CD4-positive, alpha-beta T cell (primary cell): ENCODE results near the gene PKLR. TPM values are rescaled to one million over a fixed set of nuclear protein-coding genes. Genes with fewer than 3 reads are reported as not detected.

Experiments
- ATAC-seq: fragments of 200-7000 bp; cut with Tn5 transposase; one replicate; pipeline ENCODE4 v1.10.0; 2022; ENCODE audit warnings: mild to moderate bottlenecking; ENCODE audit not compliant: poor library complexity
- CTCF ChIA-PET: fragments of 350-600 bp; sonication (Branson Sonifier 250); formaldehyde crosslinking; loops from one replicate; lab custom pipeline; 2021; ENCODE audit warnings: antibody characterized with exemption, inconsistent platforms; lab: Charles Lee
- POLR2A ChIA-PET: fragments of 350-600 bp; sonication (Branson Sonifier 250); formaldehyde crosslinking; loops from one replicate; lab custom pipeline; 2021; ENCODE audit warnings: antibody characterized with exemption, inconsistent platforms; lab: Charles Lee
- DNase-seq, 14 experiments: peaks; one replicate each; pipeline ENCODE4 v3.0.0-alpha.2; 2013 to 2020; ENCODE audit warnings: mixed read lengths in 2 of 14
- H3K27ac ChIP-seq, 2 donors: one replicate each; pipeline versions ENCODE4 v1.5.1 to v1.7.0; 2013; ENCODE audit warnings: low read length in 2 of 2, low read depth in 1 of 2, mild to moderate bottlenecking in 1 of 2
- H3K27me3 ChIP-seq, 2 experiments: 1 replicate in 1 of 2; 2 replicates in 1 of 2; pipeline versions ENCODE4 v1.6.1 to v1.7.0; 2013; ENCODE audit warnings: low read length in 2 of 2, control low read depth in 1 of 2, mild to moderate bottlenecking in 1 of 2, moderate library complexity in 1 of 2; ENCODE audit not compliant: insufficient read depth in 2 of 2, control insufficient read depth in 1 of 2
- H3K36me3 ChIP-seq: one replicate; pipeline ENCODE4 v1.6.1; 2013; ENCODE audit warnings: low read length, control low read depth; ENCODE audit not compliant: insufficient read depth
- H3K4me1 ChIP-seq: one replicate; pipeline ENCODE4 v1.6.1; 2013; ENCODE audit warnings: low read length, control low read depth; ENCODE audit not compliant: insufficient read depth
- H3K4me3 ChIP-seq: one replicate; pipeline ENCODE4 v1.5.1; 2013; ENCODE audit warnings: mild to moderate bottlenecking, low read length, moderate library complexity
- H3K9me3 ChIP-seq, 2 experiments: 1 replicate in 1 of 2; 2 replicates in 1 of 2; pipeline versions ENCODE4 v1.6.1 to v1.7.0; 2013; ENCODE audit warnings: low read length in 2 of 2, mild to moderate bottlenecking in 2 of 2, control low read depth in 1 of 2, moderate library complexity in 1 of 2; ENCODE audit not compliant: control insufficient read depth in 1 of 2, insufficient read depth in 1 of 2
- H3K27ac Mint-ChIP-seq: one replicate; pipeline ENCODE4 v1.8.0; 2020; ENCODE audit warnings: mixed read lengths
- H3K27me3 Mint-ChIP-seq: one replicate; pipeline ENCODE4 v1.8.0; 2021; ENCODE audit warnings: mixed read lengths
- H3K36me3 Mint-ChIP-seq: one replicate; pipeline ENCODE4 v1.8.0; 2021; ENCODE audit warnings: low read depth, mixed read lengths
- H3K4me1 Mint-ChIP-seq: one replicate; pipeline ENCODE4 v1.8.0; 2021; ENCODE audit warnings: low read depth, mixed read lengths
- H3K4me3 Mint-ChIP-seq: one replicate; pipeline ENCODE4 v1.8.0; 2020; ENCODE audit warnings: mild to moderate bottlenecking, mixed read lengths
- H3K9me3 Mint-ChIP-seq: one replicate; pipeline ENCODE4 v1.8.0; 2020; ENCODE audit warnings: mixed read lengths
- CTCF ChIP-seq: fragments of 200-600 bp; IDR thresholded peaks from one replicate; pipeline ENCODE4 v1.8.0; 2022; ENCODE audit warnings: antibody characterized with exemption, mild to moderate bottlenecking
- intact Hi-C, 2 experiments: fragments of 100-400 bp; cut with DNase I in 1 of 2; cut with micrococcal nuclease in 1 of 2; formaldehyde crosslinking; loops; one replicate each; pipeline versions ENCODE4 v1.15.1 to v1.9.0; 2023 to 2025; cut with DNase I, micrococcal nuclease
- total RNA-seq, 174 experiments: library from RNA in 2 of 174; stranded (reverse) in 2 of 174; gene quantifications; one replicate each; pipeline ENCODE4 v1.2.3 and lab custom pipeline; 2021 to 2026

The PKLR gene
- total RNA-seq, 2 experiments from 2014 or later: not detected

- Mint-ChIP-seq H3K27me3 (no peaks in the 10 kb centered on the region), H3K4me3 (peak overlapping the region; percentile 100), H3K9me3 (no peaks in the 10 kb centered on the region), H3K36me3 (peaks cover 57% of the 10 kb centered on the region), H3K4me1 (peaks cover 45% of the 10 kb centered on the region), H3K27ac (peak overlapping the region; percentile 97)
- ChIA-PET CTCF (interaction anchor here (1.2 to 4.3 kb wide), 3 partner anchors 9 to 50 kb away, joined by 3 to 23 read pairs (median 22); no protein-coding TSS in a partner anchor), POLR2A (interaction anchor here (0.6 to 3.7 kb wide), 16 partner anchors 8 to 1601 kb away, joined by 3 to 54 read pairs (median 4); partner anchors contain the start of genes ASH1L, FDPS, GON4L and KRTCAP2)
- intact Hi-C loops: loop anchor here (1.0 to 10.0 kb wide), 6 partner anchors 10 to 782 kb away; partner anchors contain the start of genes SCAMP3 (in 2 of the 2), DAP3 (in 1 of the 2), ENTREP3 (in 1 of the 2) and FDPS (in 1 of the 2)
- H3K9me3 ChIP-seq: no peaks in the 10 kb centered on the region
- no peaks in the 10 kb centered on the region for H3K27me3 ChIP-seq
- DNase-seq (peak in 1 of 14 experiments; percentile 29), ATAC-seq (peak; percentile 25)
- H3K27ac ChIP-seq: peak overlapping the region; percentile 59 to 65
- H3K4me1 ChIP-seq: peaks cover 38% of the 10 kb centered on the region
- peaks cover 36% of the 10 kb centered on the region for H3K36me3 ChIP-seq
- H3K4me3 ChIP-seq: peak overlapping the region; percentile 66
- TF ChIP-seq CTCF: no peak
These were observed 28.5 kb downstream of the PKLR start for GRCh38 chr1:155272466-155273342.

- peaks cover 31% of the 10 kb centered on the region for H3K4me1 Mint-ChIP-seq
- DNase-seq: no peak
- Histone ChIP-seq H3K27me3 (no peaks in the 10 kb centered on the region), H3K4me1 (peaks cover 22% of the 10 kb centered on the region), H3K36me3 (peaks cover 64% of the 10 kb centered on the region), H3K27ac (no peak overlapping the region), H3K4me3 (no peak overlapping the region), H3K9me3 (no peaks in the 10 kb centered on the region)
- no peak overlapping the region for H3K27ac Mint-ChIP-seq
- H3K4me3 Mint-ChIP-seq: no peak overlapping the region
- no peaks in the 10 kb centered on the region for H3K27me3 Mint-ChIP-seq
- no peaks in the 10 kb centered on the region for H3K9me3 Mint-ChIP-seq
- no peak for ATAC-seq
- ChIA-PET CTCF (interaction anchor here (4.7 kb wide), 1 partner anchor 18 kb away, joined by 25 read pairs; no protein-coding TSS in a partner anchor), POLR2A (interaction anchor here (1.0 kb wide), 1 partner anchor 28 kb away, joined by 3 read pairs; a partner anchor contains a TSS)
- intact Hi-C loops: no loop called here
- no peak for TF ChIP-seq CTCF
- peaks cover 87% of the 10 kb centered on the region for H3K36me3 Mint-ChIP-seq
These were observed 31.9 kb downstream of the PKLR start for GRCh38 chr1:155269381-155269780.

- Mint-ChIP-seq H3K4me1 (peaks cover 28% of the 10 kb centered on the region), H3K9me3 (no peaks in the 10 kb centered on the region)
These were observed 32.6 kb downstream of the PKLR start for GRCh38 chr1:155268630-155269029.

More at GRCh38 chr1:155268630-155269029, 32.6 kb downstream of the PKLR start:
- Histone ChIP-seq H3K27ac (no peak overlapping the region), H3K36me3 (peaks cover 71% of the 10 kb centered on the region), H3K4me3 (no peak overlapping the region), H3K9me3 (no peaks in the 10 kb centered on the region), H3K27me3 (no peaks in the 10 kb centered on the region), H3K4me1 (peaks cover 18% of the 10 kb centered on the region)
- intact Hi-C loops: no loop called here
- ATAC-seq: no peak
- ChIA-PET CTCF (interaction anchor here (4.7 kb wide), 1 partner anchor 18 kb away, joined by 25 read pairs; no protein-coding TSS in a partner anchor), POLR2A (no interaction called here)
- DNase-seq: no peak
- Mint-ChIP-seq H3K4me3 (no peak overlapping the region), H3K27me3 (no peaks in the 10 kb centered on the region), H3K27ac (no peak overlapping the region), H3K36me3 (peaks cover 93% of the 10 kb centered on the region)
- no peak for TF ChIP-seq CTCF
